LNCaP clone FGC (cell line): ENCODE results near the gene ZBTB22.

Experiments
- DNase-seq: peaks from one replicate; pipeline ENCODE4 v3.0.0-alpha.2; 2011; ENCODE audit warnings: low read depth
- H3K4me3 ChIP-seq: 2 replicates; pipeline ENCODE4 v1.5.1; 2011; ENCODE audit warnings: mild to moderate bottlenecking, low read depth, low read length, control low read depth
- TF ChIP-seq, protein P1 (sequence below): IDR thresholded peaks from 2 replicates; pipeline ENCODE4 v1.5.1; 2012; ENCODE audit warnings: mild to moderate bottlenecking; ENCODE audit not compliant: control insufficient read depth, insufficient read depth; ENCODE audit errors: extremely low read depth

Gene ZBTB22

DNA sequence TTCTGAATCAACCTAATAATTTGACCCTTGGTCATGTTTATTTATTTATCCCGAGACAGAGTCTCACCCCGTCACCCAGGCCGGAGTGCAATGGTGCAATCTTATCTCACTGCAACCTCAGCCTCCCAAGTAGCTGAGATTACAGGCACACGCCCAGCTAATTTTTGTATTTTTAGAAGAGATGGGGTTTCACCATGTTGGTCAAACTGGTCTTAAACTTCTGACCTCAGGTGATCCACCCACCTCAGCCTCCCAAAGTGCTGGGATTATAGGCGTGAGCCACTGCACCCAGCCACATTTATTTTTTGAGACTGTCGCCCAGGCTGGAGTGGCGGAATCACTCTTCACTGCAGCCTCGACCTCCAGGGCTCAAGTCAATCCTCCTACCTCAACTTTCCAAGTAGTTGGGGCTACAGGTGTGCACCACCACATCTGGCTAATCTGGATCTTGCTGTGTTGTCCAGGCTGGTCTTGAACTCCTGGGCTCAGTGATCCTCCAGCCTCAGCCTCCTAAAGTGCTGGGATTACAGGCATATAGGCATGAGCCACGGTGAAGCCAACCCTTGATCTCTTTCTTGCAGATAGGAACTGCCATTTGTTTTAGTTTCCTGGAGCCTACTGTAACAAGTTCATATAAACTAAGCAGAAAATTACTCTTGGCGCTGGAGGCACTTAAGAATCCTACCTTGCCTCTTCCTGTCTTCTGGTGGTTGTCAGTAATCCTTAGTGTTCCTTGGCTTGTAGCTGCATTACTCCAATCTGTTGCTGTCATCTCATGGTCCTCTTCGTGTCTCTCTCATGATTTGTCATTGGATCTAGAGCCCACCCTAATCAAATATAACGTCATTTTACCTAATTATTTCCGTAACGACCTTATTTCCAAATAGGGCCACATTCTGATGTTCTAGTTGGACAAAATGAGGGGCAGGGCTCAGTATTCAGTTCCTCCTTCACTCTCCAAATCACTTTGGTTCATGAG is 43.3 kb downstream of the ZBTB22 start:
- peak overlapping the region; percentile 89 for H3K4me3 ChIP-seq
- no peak for DNase-seq
- TF ChIP-seq, protein P1, sequence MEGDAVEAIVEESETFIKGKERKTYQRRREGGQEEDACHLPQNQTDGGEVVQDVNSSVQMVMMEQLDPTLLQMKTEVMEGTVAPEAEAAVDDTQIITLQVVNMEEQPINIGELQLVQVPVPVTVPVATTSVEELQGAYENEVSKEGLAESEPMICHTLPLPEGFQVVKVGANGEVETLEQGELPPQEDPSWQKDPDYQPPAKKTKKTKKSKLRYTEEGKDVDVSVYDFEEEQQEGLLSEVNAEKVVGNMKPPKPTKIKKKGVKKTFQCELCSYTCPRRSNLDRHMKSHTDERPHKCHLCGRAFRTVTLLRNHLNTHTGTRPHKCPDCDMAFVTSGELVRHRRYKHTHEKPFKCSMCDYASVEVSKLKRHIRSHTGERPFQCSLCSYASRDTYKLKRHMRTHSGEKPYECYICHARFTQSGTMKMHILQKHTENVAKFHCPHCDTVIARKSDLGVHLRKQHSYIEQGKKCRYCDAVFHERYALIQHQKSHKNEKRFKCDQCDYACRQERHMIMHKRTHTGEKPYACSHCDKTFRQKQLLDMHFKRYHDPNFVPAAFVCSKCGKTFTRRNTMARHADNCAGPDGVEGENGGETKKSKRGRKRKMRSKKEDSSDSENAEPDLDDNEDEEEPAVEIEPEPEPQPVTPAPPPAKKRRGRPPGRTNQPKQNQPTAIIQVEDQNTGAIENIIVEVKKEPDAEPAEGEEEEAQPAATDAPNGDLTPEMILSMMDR = no peak

DNA sequence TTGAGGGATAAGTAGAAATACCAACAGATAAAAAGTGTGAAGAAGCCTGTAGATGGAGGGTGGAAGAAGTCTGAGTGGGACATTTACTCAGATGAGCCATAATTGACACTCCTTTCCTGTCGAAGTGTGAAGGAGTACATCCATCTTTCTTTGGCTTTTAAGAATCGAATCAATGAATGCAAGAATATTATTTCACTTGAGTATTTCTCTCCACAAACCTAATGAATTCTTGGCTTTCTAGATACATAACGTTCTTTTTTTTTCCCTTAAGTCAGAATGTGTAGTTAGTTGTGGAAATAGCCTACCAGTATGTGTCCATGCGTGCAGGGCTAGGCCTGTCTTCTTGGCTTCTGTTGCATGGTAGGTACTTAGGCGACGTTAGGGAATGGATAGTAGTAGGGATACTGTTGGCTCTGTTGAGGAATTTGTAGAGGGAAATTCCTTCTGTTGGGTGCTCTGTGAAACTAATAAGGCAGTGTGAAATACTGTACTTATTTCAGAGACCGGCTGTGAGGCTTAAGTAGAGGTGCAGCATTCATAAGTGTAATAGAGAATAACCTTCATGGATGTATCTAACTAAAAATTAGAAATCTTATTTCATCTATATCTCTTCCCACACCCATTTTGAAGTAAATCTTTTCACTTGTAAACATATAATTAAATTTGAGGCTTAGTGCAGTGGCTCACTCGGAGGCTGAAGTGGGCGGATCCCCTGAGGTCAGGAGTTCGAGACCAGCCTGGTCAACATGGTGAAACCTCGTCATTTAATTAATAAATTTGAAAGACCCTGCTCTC is 44.2 kb downstream of the ZBTB22 start:
- no peak for DNase-seq
- peak overlapping the region; percentile 89 for H3K4me3 ChIP-seq
- TF ChIP-seq, protein P1 = no peak

DNA sequence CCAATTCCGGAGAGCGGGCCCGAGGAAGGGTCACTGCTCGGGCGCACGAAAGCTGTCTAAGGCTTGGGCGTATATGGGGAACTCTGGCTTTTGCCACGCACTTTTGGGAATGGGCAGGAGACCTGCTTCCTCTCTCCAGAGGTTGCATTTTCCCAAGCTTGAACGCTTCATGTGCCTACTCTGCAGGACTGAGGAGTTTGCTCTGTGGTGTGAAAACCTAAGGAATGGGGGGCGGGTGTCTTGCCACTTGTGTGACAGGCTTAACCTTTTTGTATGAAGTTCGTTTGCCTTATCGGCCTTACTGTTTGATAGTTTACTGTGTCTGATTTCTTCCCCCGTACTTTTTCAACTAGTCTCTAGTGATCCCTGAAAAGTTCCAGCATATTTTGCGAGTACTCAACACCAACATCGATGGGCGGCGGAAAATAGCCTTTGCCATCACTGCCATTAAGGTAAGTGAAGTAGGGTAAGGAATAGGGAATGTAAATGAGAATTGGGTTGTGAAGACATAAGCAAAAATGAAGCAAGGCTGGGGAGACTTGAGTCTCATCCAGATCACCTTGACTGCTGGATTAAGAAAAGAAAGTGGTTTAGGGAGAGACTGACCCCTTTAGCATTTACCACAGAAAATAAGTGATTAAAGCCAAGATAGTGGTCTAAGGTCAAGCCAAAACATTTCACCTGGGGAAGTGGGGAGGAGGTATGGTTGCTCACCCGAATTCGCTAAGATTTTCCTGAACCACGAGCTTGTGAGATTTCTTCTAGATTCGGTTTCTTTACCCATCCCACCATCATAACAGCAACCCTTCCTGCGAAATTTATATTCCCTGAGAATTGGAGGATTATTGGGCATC is 45.0 kb downstream of the ZBTB22 start:
- TF ChIP-seq, protein P1 = no peak
- H3K4me3 ChIP-seq = peak overlapping the region; percentile 89
- DNase-seq = no peak

DNA sequence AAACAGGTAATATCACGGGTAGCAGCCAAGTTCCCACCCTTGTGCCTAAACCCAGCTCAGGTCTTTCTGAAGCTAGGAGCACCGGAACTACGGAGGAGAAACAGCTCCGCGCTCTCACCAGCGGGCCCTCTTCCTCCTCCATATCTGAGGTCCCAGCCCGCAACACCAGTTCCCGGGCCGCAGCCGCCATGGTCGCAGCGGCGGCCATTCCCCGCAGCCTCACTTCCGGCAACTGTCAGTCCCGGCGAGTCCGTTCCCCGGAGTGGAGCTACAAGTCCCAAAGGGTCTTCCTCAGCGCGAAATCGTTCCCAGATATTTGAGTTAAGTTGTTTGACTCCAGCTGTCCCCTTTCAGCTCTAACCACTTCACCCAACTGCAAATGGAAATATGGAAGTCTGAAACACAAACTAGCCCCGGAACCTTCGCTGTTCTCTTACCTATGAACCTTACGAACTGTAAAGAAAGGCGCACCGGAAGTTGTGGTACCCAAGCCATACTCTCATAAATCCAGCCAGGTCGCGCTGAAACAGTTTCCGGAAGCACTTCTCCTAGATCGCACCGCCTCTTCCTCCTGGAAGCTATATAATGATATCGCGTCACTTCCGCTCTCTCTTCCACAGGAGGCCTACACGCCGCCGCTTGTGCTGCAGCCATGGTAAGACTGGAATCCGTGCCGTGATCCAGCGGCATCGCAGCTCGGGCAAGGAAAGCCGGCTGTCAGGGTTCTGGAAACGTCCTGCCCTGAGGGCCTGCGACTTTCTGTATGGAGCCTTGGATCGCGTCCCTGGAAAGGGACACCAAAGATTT is 45.9 kb downstream of the ZBTB22 start, which contains the start of the genes RPS18 and VPS52:
Gene RPS18, plus strand, starts transcription at position 608 of the 807 bp plus-strand sequence. Its CDS starts 45 bp downstream, at position 653.
Gene VPS52, minus strand, starts transcription at position 409 of the 807 bp plus-strand sequence. Its CDS starts 201 bp downstream, at position 208.
- peak; percentile 98 for DNase-seq
- TF ChIP-seq, protein P1 = no peak

DNA sequence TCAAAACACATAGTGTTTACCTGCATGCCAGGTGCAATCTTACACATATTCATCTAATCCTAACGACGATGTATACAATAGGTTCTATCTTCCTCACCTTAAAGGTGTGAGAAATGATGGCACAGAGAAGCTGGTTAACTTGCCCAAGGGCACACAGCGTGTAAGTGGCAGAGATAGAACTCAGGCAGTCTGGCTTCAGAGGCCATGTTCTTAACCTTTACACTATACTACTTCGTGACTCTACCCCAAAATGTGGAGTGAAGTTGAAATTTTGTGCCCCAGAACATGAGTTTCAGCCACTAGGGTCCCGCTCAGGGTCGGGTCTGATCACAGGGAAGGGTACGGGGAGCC is 46.5 kb downstream of the ZBTB22 start:
- peak overlapping the region; percentile 89 for H3K4me3 ChIP-seq
- no peak for DNase-seq
- TF ChIP-seq, protein P1 = no peak

More for the DNA sequence above, 45.9 kb downstream of the ZBTB22 start, which contains the start of the genes RPS18 and VPS52:
- peak within 1 kb of the TSS; percentile 89 for H3K4me3 ChIP-seq
